Vagina (tissue), 2 donors: Measurements from ENCODE around the gene MYL3. TPM values are rescaled to one million over a fixed set of nuclear protein-coding genes. Genes with fewer than 3 reads are reported as not detected.

Experiments
- DNase-seq, 2 donors: peaks; one replicate each; pipeline ENCODE4 v3.0.0-alpha.2; 2017; ENCODE audit errors: extremely low spot score in 2 of 2
- H3K27ac ChIP-seq: fragments of 200-600 bp; sonication (generic); one replicate; pipeline ENCODE4 v1.5.1; 2019
- H3K27me3 ChIP-seq: fragments of 200-600 bp; sonication (generic); one replicate; pipeline ENCODE4 v1.5.1; 2019
- H3K36me3 ChIP-seq, 2 donors: fragments of 200-600 bp; sonication (generic); one replicate each; pipeline ENCODE4 v1.5.1; 2017 to 2019
- H3K4me1 ChIP-seq: fragments of 200-600 bp; sonication (generic); one replicate; pipeline ENCODE4 v1.5.1; 2019
- H3K4me3 ChIP-seq, 2 donors: fragments of 200-600 bp; sonication (generic); 1 replicate in 1 of 2; 2 replicates in 1 of 2; pipeline ENCODE4 v1.5.1; 2016 to 2019
- H3K9me3 ChIP-seq: fragments of 200-600 bp; sonication (generic); one replicate; pipeline ENCODE4 v1.5.1; 2019
- CTCF ChIP-seq, 3 experiments: fragments of 450-650 bp in 2 of 3; fragments of 200-600 bp in 1 of 3; sonication (generic) in 1 of 3; IDR thresholded peaks; one replicate each; pipeline ENCODE4 v1.5.1; 2017 to 2019; ENCODE audit warnings: antibody characterized with exemption in 3 of 3, mild to moderate bottlenecking in 2 of 3, moderate library complexity in 2 of 3
- POLR2A ChIP-seq, 2 donors: fragments of 450-650 bp; IDR thresholded peaks; one replicate each; pipeline ENCODE4 v1.6.1; 2017; ENCODE audit warnings: antibody characterized with exemption in 2 of 2, mild to moderate bottlenecking in 2 of 2, moderate library complexity in 2 of 2
- POLR2AphosphoS5 ChIP-seq, 2 donors: sonication (generic); formaldehyde crosslinking; IDR thresholded peaks; one replicate each; pipeline ENCODE4 v1.9.0; 2017; ENCODE audit warnings: antibody characterized with exemption in 2 of 2, mild to moderate bottlenecking in 2 of 2, low read depth in 1 of 2; ENCODE audit not compliant: insufficient read depth in 1 of 2
- intact Hi-C: fragments of 100-400 bp; cut with DNase I; formaldehyde crosslinking; loops from one replicate; pipeline ENCODE4 v1.15.1; 2023
- total RNA-seq: library from RNA; depleted of rRNA; stranded (reverse); fragments of >200 nt; gene quantifications from one replicate; pipeline ENCODE4 v1.2.3, GENCODE V29; 2016

Gene MYL3
- total RNA-seq, 1 donor from 2014 or later: not detected

GRCh38 chr3:46880884-46881595, 17.8 kb upstream of the MYL3 start:
- no peak for TF ChIP-seq POLR2A (IDR thresholded peaks at IDR 0.05)
- TF ChIP-seq CTCF (IDR thresholded peaks at IDR 0.05): no peak
- peak in 1 of 2 donors; percentile 5 for TF ChIP-seq POLR2AphosphoS5 (IDR thresholded peaks at IDR 0.05; ENCODE audit: insufficient read depth in 1 of 2, low read depth in 1 of 2)
- DNase-seq: no peak
- Histone ChIP-seq H3K4me3 (peak overlapping the region; percentile 62 to 71), H3K27me3 (no peaks in the 10 kb centered on the region), H3K4me1 (peaks cover 58% of the 10 kb centered on the region), H3K27ac (peak overlapping the region; percentile 89), H3K9me3 (no peaks in the 10 kb centered on the region), H3K36me3 (no peaks in the 10 kb centered on the region)
- intact Hi-C loops: no loop called here

DNA sequence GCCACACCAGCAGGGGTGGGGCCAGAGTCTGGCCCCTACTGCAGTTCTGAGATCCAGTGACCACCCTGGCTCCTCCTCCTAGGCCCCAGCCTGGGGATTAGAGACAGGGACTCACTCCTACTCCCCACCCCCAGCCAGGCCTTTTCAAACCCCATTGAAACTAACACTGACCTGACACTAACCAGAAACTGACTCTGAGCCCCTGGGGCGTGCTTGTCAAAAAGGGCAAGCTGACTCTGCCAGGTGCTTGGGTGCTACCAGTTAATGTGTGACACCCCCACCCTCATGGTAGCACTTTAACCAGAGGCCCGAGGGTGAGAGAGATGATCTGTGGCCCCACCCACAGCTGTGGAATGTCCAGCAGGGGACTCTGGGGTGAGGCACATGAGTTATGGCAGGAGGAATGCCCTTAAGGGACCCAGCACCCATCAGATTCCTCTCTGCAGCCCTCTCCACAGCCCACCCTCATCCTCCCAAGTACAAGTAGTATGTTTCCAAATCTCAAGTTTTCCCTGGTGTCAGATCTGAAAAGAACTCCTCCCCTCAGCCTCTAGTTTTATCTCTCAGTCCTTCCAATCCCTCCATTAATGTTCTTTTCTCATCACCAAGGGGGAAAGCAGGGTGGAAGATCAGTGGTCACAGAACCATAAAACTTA, 15.7 kb upstream of the MYL3 start:
- no peaks in the 10 kb centered on the region for H3K36me3 ChIP-seq
- no peak overlapping the region for H3K4me3 ChIP-seq
- no peak for DNase-seq
- peak overlapping the region; percentile 63 for H3K27ac ChIP-seq
- H3K4me1 ChIP-seq: peaks cover 43% of the 10 kb centered on the region
- no peaks in the 10 kb centered on the region for H3K9me3 ChIP-seq
- TF ChIP-seq POLR2A (IDR thresholded peaks at IDR 0.05): no peak
- no peak for TF ChIP-seq CTCF (IDR thresholded peaks at IDR 0.05)
- TF ChIP-seq POLR2AphosphoS5 (IDR thresholded peaks at IDR 0.05; ENCODE audit: insufficient read depth in 1 of 2, low read depth in 1 of 2): no peak
- intact Hi-C loops: no loop called here
- H3K27me3 ChIP-seq: no peaks in the 10 kb centered on the region

GRCh38 chr3:46877406-46878125, 14.3 kb upstream of the MYL3 start, which contains the start of gene PTH1R:
TSS of gene PTH1R (plus strand) at chr3:46877721. CDS start at chr3:46883560, 5,839 bp downstream.
- no peak for TF ChIP-seq CTCF (IDR thresholded peaks at IDR 0.05)
- no peak for TF ChIP-seq POLR2AphosphoS5 (IDR thresholded peaks at IDR 0.05; ENCODE audit: insufficient read depth in 1 of 2, low read depth in 1 of 2)
- TF ChIP-seq POLR2A (IDR thresholded peaks at IDR 0.05): no peak
- intact Hi-C loops: no loop called here
- Histone ChIP-seq H3K4me1 (peaks cover 50% of the 10 kb centered on the region), H3K36me3 (no peaks in the 10 kb centered on the region), H3K27ac (peak within 1 kb of the TSS; percentile 63), H3K27me3 (no peaks in the 10 kb centered on the region), H3K9me3 (no peaks in the 10 kb centered on the region), H3K4me3 (no peak within 1 kb of the TSS)
- no peak for DNase-seq

GRCh38 chr3:46876313-46877300, 13.4 kb upstream of the MYL3 start:
- peaks cover 45% of the 10 kb centered on the region for H3K4me1 ChIP-seq
- TF ChIP-seq POLR2AphosphoS5 (IDR thresholded peaks at IDR 0.05; ENCODE audit: insufficient read depth in 1 of 2, low read depth in 1 of 2): no peak
- no peak for TF ChIP-seq CTCF (IDR thresholded peaks at IDR 0.05)
- TF ChIP-seq POLR2A (IDR thresholded peaks at IDR 0.05): no peak
- H3K9me3 ChIP-seq: no peaks in the 10 kb centered on the region
- intact Hi-C loops: no loop called here
- no peak overlapping the region for H3K4me3 ChIP-seq
- no peaks in the 10 kb centered on the region for H3K36me3 ChIP-seq
- no peaks in the 10 kb centered on the region for H3K27me3 ChIP-seq
- H3K27ac ChIP-seq: no peak overlapping the region
- DNase-seq: no peak
